ENCODE measurements around the gene NUTM1.

Gene NUTM1, protein sequence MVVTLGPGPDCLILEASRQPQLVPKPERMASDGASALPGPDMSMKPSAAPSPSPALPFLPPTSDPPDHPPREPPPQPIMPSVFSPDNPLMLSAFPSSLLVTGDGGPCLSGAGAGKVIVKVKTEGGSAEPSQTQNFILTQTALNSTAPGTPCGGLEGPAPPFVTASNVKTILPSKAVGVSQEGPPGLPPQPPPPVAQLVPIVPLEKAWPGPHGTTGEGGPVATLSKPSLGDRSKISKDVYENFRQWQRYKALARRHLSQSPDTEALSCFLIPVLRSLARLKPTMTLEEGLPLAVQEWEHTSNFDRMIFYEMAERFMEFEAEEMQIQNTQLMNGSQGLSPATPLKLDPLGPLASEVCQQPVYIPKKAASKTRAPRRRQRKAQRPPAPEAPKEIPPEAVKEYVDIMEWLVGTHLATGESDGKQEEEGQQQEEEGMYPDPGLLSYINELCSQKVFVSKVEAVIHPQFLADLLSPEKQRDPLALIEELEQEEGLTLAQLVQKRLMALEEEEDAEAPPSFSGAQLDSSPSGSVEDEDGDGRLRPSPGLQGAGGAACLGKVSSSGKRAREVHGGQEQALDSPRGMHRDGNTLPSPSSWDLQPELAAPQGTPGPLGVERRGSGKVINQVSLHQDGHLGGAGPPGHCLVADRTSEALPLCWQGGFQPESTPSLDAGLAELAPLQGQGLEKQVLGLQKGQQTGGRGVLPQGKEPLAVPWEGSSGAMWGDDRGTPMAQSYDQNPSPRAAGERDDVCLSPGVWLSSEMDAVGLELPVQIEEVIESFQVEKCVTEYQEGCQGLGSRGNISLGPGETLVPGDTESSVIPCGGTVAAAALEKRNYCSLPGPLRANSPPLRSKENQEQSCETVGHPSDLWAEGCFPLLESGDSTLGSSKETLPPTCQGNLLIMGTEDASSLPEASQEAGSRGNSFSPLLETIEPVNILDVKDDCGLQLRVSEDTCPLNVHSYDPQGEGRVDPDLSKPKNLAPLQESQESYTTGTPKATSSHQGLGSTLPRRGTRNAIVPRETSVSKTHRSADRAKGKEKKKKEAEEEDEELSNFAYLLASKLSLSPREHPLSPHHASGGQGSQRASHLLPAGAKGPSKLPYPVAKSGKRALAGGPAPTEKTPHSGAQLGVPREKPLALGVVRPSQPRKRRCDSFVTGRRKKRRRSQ

DNA sequence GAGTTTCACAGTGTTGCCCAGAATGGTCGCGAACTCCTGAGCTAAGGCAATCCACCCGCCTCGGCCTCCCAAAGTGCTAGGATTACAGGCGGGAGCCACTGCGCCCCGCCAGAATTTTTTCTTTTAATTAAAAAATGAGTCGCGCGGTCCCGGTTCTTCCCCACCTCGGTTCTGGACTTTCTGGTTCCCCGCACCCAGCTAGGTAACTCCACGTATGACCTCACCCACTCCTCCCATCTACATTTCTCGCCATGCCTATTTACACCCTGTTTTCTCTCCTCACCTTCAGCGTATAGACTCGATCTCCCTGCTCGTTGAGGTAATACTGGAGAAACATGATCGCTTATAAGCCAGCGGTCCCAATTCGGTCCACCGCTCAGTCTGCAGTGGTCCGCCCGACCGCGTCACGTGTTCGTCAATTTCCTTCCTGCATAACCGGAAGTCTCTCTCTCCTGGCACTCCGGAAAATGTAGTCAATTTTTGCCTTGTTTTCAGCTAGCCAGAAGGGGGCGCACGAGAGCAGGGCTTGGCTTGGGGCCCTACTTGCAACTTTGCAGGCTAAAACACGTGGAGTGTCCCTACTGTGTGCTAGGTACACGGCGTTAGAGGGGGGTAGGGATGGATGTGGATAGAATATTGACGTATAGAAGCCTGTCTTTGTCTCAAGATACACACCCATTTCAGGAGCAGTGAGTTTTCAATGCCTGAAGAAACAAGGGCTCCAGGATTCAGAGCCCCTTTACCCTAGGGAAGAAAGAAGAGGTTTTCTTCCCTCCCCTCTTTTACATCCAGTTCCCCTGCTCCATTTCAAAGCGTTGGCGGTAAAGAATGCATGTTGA, at the start of gene NUTM1, which contains the start of gene NOP10:
NUTM1 (plus strand) TSS at position 579 of the 839 bp plus-strand sequence. CDS start 382 bp downstream, outside the sequence.
NOP10 (minus strand) TSS at position 400 of the 839 bp plus-strand sequence; CDS start at position 337, 63 bp downstream.
- peak; percentile 82 for DNase-seq (ENCODE audit: low spot score)
- TF ChIP-seq, protein P1, sequence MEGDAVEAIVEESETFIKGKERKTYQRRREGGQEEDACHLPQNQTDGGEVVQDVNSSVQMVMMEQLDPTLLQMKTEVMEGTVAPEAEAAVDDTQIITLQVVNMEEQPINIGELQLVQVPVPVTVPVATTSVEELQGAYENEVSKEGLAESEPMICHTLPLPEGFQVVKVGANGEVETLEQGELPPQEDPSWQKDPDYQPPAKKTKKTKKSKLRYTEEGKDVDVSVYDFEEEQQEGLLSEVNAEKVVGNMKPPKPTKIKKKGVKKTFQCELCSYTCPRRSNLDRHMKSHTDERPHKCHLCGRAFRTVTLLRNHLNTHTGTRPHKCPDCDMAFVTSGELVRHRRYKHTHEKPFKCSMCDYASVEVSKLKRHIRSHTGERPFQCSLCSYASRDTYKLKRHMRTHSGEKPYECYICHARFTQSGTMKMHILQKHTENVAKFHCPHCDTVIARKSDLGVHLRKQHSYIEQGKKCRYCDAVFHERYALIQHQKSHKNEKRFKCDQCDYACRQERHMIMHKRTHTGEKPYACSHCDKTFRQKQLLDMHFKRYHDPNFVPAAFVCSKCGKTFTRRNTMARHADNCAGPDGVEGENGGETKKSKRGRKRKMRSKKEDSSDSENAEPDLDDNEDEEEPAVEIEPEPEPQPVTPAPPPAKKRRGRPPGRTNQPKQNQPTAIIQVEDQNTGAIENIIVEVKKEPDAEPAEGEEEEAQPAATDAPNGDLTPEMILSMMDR (IDR thresholded peaks at IDR 0.05; ENCODE audit: extremely low read depth, missing control alignments): peak; percentile 84

DNA sequence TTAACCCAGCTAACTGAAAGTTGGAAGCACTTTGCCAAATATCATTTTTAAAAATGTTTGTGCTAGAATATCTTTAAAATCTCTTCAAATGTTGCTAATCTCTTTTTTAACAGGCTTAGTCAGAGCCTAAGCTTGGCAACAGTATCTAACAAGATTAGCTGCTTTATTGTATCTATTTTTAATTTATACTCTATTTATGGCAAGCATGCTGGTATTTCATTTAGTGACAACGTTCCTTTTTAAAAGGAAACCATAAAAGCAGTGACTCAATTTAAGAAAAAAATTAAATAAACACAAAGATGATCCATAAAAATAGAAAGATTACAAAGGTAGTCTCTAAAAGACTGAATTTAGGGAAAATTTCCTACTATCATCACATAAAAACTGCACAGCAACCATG, 46.1 kb upstream of the NUTM1 start:
- TF ChIP-seq, protein P1 (IDR thresholded peaks at IDR 0.05; ENCODE audit: extremely low read depth, missing control alignments): no peak
- DNase-seq (ENCODE audit: low spot score): no peak

DNA sequence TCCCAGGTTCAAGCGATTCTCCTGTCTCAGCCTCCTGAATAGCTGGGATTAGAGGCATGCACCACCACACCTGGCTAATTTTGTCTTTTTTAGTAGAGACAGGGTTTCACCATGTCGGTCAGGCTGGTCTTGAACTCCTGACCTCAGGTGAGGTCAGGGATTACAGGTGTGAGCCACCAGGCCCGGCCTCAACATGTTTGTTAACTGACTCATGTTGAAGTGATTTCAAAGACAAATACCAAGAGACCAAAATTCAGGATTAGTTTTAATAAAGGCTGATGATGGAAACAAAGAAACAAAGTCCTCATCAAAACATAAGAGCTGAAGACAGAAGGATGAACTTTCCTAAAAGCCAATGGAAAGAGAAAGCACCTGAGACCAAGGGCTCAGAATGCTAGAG, 42.1 kb upstream of the NUTM1 start:
- TF ChIP-seq, protein P1 (IDR thresholded peaks at IDR 0.05; ENCODE audit: extremely low read depth, missing control alignments): no peak
- no peak for DNase-seq (ENCODE audit: low spot score)

DNA sequence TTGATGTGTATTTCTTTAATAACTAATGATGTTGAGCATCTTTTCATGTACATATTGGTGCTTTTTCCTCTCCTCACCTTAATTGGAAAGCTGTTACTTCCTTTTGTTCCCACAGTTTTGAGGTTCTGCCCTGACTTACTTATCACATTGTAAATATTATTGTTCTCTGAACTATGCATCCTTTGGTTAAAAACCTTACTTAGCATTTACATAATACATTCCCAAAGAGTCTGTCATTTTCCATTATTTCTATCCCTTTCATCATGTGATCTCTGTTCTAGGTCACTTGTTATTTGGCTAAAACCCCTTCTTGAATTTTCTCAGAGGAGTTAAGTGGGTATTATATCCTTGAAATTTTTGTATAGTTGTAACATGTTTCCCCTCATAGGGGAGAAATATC, 38.5 kb upstream of the NUTM1 start:
- no peak for DNase-seq (ENCODE audit: low spot score)
- TF ChIP-seq, protein P1 (IDR thresholded peaks at IDR 0.05; ENCODE audit: extremely low read depth, missing control alignments): no peak

DNA sequence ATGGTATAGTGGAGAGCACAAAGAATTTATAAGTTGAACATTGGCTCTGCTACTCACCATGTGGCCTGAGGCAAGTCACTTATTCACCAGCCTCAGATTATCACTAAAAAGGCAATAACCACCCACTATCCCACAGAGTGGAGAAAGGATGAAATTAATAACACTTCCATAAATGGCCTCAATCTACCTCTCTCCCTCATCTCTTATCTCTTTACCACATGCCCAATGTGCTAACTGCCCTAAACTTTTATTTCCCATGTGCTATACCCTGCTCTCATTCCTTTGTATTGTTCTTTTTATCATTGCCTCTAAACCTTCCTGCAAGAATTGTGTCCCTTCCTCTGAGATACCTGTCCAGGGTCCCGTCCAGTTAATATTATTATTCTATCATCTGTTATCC, 31.6 kb upstream of the NUTM1 start:
- DNase-seq (ENCODE audit: low spot score): no peak
- TF ChIP-seq, protein P1 (IDR thresholded peaks at IDR 0.05; ENCODE audit: extremely low read depth, missing control alignments): no peak
